GM12874 (cell line): Measurements from ENCODE around the gene KRTCAP2.

Experiments used
- CTCF ChIP-seq: IDR thresholded peaks from 2 replicates; pipeline ENCODE4 v1.5.1; 2011; ENCODE audit warnings: low read depth, mild to moderate bottlenecking, control low read depth, low read length, moderate library complexity; ENCODE audit not compliant: insufficient read depth

KRTCAP2 gene

GRCh38 chr1:155125511-155125945, 47.6 kb downstream of the KRTCAP2 start:
- no peak for TF ChIP-seq CTCF

GRCh38 chr1:155124503-155125463, 48.3 kb downstream of the KRTCAP2 start:
- TF ChIP-seq CTCF, result no peak

- TF ChIP-seq CTCF, result no peak
Observed at GRCh38 chr1:155123801-155124200, 49.3 kb downstream of the KRTCAP2 start.

GRCh38 chr1:155122308-155122707, 50.8 kb downstream of the KRTCAP2 start:
- TF ChIP-seq CTCF, result no peak

- no peak for TF ChIP-seq CTCF
Observed at GRCh38 chr1:155121249-155121648, 51.9 kb downstream of the KRTCAP2 start.

GRCh38 chr1:155120253-155120652, 52.9 kb downstream of the KRTCAP2 start:
- TF ChIP-seq CTCF, result no peak
